Calu3 (cell line): ENCODE data around the gene EHF. TPM values are rescaled to one million over a fixed set of nuclear protein-coding genes. Genes with fewer than 3 reads are reported as not detected.
A peak's percentile ranks its signal among the peaks of the same experiment; 100 is the strongest.

Experiments
- BruUV-seq: library from RNA; stranded (reverse); fragments of 400-500 nt; replicated peaks from 2 replicates; lab custom pipeline; 2021; lab: Mats Ljungman, UMichigan
- CTCF ChIA-PET: fragments of 300-600 bp; sonication (Branson Sonifier 250); formaldehyde crosslinking; loops from one replicate; lab custom pipeline; 2022; ENCODE audit warnings: antibody characterized with exemption; lab: Charles Lee
- DNase-seq: peaks from one replicate; pipeline ENCODE4 v3.0.0; 2022
- H3K27ac Mint-ChIP-seq: one replicate; pipeline ENCODE4 v1.8.0; 2022; ENCODE audit warnings: mixed read lengths; ENCODE audit not compliant: unreplicated experiment
- H3K27me3 Mint-ChIP-seq: one replicate; pipeline ENCODE4 v1.8.0; 2022; ENCODE audit warnings: mixed read lengths; ENCODE audit not compliant: unreplicated experiment
- H3K36me3 Mint-ChIP-seq: one replicate; pipeline ENCODE4 v1.8.0; 2022; ENCODE audit warnings: mild to moderate bottlenecking, moderate library complexity, mixed read lengths; ENCODE audit not compliant: insufficient read depth, unreplicated experiment
- H3K4me1 Mint-ChIP-seq: one replicate; pipeline ENCODE4 v1.8.0; 2022; ENCODE audit warnings: mild to moderate bottlenecking, low read depth, mixed read lengths; ENCODE audit not compliant: unreplicated experiment
- H3K4me3 Mint-ChIP-seq: one replicate; pipeline ENCODE4 v1.8.0; 2022; ENCODE audit warnings: mild to moderate bottlenecking, low read depth, moderate library complexity, mixed read lengths; ENCODE audit not compliant: unreplicated experiment
- H3K9me3 Mint-ChIP-seq: one replicate; pipeline ENCODE4 v1.8.0; 2022; ENCODE audit warnings: low read depth, mixed read lengths; ENCODE audit not compliant: unreplicated experiment
- intact Hi-C: fragments of 100-400 bp; cut with micrococcal nuclease; formaldehyde crosslinking; loops from one replicate; pipeline ENCODE4 v1.10.0; 2022; ENCODE audit not compliant: unreplicated experiment
- total RNA-seq: library from RNA; stranded (reverse); gene quantifications from 2 replicates; pipeline ENCODE4 v1.2.3, GENCODE V29; 2022
- TF ChIP-seq, protein P1 (sequence below): fragments of 200-600 bp; IDR thresholded peaks from one replicate; pipeline ENCODE4 v1.8.0; 2022; ENCODE audit warnings: antibody characterized with exemption; ENCODE audit not compliant: unreplicated experiment

EHF gene
- total RNA-seq, 1 experiment from 2014 or later: 286 TPM

DNA sequence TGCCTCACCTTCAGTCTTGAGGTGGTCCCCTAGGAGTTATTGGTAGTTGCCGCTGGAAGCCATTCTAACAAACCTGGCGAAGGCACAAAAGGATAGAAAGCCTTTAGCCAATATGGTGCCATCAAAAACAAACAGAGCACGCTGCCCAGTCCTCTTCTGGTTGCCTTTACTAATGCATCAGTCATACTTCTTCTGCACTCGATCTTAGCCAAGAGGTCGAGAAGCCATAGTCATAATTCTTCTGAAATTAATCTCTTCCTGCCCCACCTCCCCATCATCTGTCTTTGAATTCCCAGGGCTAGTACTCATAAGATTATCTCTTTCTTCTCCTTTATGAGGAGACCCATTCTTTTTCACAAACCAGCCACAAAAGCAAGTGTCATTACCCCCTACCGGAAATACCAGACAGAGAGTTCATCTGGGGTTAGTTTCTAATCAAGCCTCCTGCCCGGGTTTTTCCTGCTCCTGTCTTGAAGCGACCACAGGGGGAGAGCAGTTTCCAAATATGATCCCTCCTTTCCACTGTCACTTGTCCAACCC, 21.4 kb upstream of the EHF start:
- Mint-ChIP-seq H3K4me1 (peaks cover 77% of the 10 kb centered on the region), H3K27ac (peak overlapping the region; percentile 81)
- CTCF ChIA-PET: interaction anchor here (1.4 kb wide), 2 partner anchors 10 to 21 kb away, joined by 11 to 16 read pairs; partner anchors contain the start of gene EHF

DNA sequence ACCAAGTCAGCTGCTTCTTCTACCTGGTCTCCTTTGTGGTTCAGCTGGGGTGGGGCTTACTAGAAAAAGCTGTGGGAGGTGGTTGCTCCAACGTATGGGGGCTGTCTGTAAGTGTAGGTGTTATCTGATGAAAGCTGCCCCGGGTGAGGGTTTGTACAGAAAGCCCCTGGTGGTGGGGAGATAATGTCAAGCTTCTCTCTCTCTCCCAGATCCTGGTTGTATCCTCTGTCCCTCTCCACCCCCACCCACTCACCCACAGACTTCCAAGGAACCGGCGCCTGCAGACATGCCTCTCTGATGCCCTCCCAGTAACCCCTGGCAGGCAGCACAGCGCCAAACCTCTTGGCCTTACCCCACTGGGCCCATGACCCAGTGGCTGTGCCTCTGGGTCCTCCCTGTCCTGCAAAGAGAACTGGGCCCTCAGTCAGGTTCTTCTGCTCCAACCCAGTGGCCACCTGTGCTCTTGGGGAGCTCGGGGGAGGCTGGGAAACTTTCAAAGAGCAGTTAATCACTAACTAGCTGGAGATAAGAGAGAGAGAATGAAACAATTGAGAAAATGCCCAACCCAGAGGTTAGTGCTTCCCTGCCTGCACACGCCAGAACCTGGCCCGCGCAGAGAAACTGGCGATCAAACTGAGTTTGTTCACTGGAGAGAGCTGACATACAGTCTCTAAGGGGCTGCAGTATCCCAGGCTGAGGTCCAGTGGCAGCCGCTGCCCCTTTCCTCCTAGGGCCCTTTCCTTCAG, 20.4 kb upstream of the EHF start:
- DNase-seq: peak; percentile 86
- no peaks in the 10 kb centered on the region for H3K27me3 Mint-ChIP-seq
- H3K4me1 Mint-ChIP-seq: peaks cover 84% of the 10 kb centered on the region
- TF ChIP-seq, protein P1, sequence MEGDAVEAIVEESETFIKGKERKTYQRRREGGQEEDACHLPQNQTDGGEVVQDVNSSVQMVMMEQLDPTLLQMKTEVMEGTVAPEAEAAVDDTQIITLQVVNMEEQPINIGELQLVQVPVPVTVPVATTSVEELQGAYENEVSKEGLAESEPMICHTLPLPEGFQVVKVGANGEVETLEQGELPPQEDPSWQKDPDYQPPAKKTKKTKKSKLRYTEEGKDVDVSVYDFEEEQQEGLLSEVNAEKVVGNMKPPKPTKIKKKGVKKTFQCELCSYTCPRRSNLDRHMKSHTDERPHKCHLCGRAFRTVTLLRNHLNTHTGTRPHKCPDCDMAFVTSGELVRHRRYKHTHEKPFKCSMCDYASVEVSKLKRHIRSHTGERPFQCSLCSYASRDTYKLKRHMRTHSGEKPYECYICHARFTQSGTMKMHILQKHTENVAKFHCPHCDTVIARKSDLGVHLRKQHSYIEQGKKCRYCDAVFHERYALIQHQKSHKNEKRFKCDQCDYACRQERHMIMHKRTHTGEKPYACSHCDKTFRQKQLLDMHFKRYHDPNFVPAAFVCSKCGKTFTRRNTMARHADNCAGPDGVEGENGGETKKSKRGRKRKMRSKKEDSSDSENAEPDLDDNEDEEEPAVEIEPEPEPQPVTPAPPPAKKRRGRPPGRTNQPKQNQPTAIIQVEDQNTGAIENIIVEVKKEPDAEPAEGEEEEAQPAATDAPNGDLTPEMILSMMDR: no peak
- peaks cover 36% of the 10 kb centered on the region for H3K36me3 Mint-ChIP-seq
- CTCF ChIA-PET: interaction anchor here (0.6 to 2.0 kb wide), 11 partner anchors 9 to 192 kb away, joined by 3 to 16 read pairs (median 6); partner anchors contain the start of gene EHF
- H3K9me3 Mint-ChIP-seq: no peaks in the 10 kb centered on the region
- intact Hi-C loops: loop anchor here (1.0 to 5.0 kb wide), 3 partner anchors 42 to 227 kb away; no protein-coding TSS in a partner anchor
- H3K4me3 Mint-ChIP-seq: peak overlapping the region; percentile 51
- H3K27ac Mint-ChIP-seq: peak overlapping the region; percentile 81
- BruUV-seq: no TSS peak

More for the DNA sequence above, 21.4 kb upstream of the EHF start:
- Mint-ChIP-seq H3K36me3 (peaks cover 34% of the 10 kb centered on the region), H3K4me3 (peak overlapping the region; percentile 51), H3K9me3 (no peaks in the 10 kb centered on the region), H3K27me3 (no peaks in the 10 kb centered on the region)
- intact Hi-C loops: loop anchor here (1.0 to 10.0 kb wide), 2 partner anchors 9 to 795 kb away; no protein-coding TSS in a partner anchor
- peak; percentile 52 for DNase-seq
- BruUV-seq: TSS peak; percentile 66
- TF ChIP-seq, protein P1: no peak

- peak overlapping the region; percentile 51 for H3K4me3 Mint-ChIP-seq
- H3K36me3 Mint-ChIP-seq: peaks cover 36% of the 10 kb centered on the region
- intact Hi-C loops: loop anchor here (5.0 kb wide), 2 partner anchors 41 to 226 kb away; no protein-coding TSS in a partner anchor
- TF ChIP-seq, protein P1: no peak
- peaks cover 89% of the 10 kb centered on the region for H3K4me1 Mint-ChIP-seq
- CTCF ChIA-PET: interaction anchor here (0.9 to 2.0 kb wide), 10 partner anchors 9 to 191 kb away, joined by 3 to 16 read pairs (median 6); partner anchors contain the start of gene EHF
- BruUV-seq: TSS peak; percentile 93
- DNase-seq: no peak
- peak overlapping the region; percentile 81 for H3K27ac Mint-ChIP-seq
- H3K27me3 Mint-ChIP-seq: no peaks in the 10 kb centered on the region
- no peaks in the 10 kb centered on the region for H3K9me3 Mint-ChIP-seq
Observed at GRCh38 chr11:34601085-34601444, 19.8 kb upstream of the EHF start.

GRCh38 chr11:34601609-34602008, 19.3 kb upstream of the EHF start:
- Mint-ChIP-seq H3K27ac (peak overlapping the region; percentile 81), H3K4me3 (peak overlapping the region; percentile 51), H3K27me3 (no peaks in the 10 kb centered on the region), H3K36me3 (peaks cover 36% of the 10 kb centered on the region), H3K4me1 (peaks cover 90% of the 10 kb centered on the region), H3K9me3 (no peaks in the 10 kb centered on the region)
- intact Hi-C loops: loop anchor here (2.0 to 5.0 kb wide), 3 partner anchors 15 to 226 kb away; no protein-coding TSS in a partner anchor
- CTCF ChIA-PET: interaction anchor here (1.8 to 2.0 kb wide), 2 partner anchors 15 to 53 kb away, joined by 11 to 16 read pairs; no protein-coding TSS in a partner anchor
- TF ChIP-seq, protein P1: no peak
- DNase-seq: no peak
- BruUV-seq: no TSS peak
